Measurements from ENCODE around the gene DCLK1.

Gene DCLK1

GRCh38 chr13:35767256-35767976 lies 363.8 kb downstream of the DCLK1 start:
- TF ChIP-seq CTCF (IDR thresholded peaks at IDR 0.05; ENCODE audit: borderline replicate concordance, insufficient read depth, low read depth, low read length) = no peak
- H3K4me3 ChIP-seq (ENCODE audit: low read depth, low read length) = no peak overlapping the region

- H3K4me3 ChIP-seq (ENCODE audit: low read depth, low read length) = no peak overlapping the region
- no peak for TF ChIP-seq CTCF (IDR thresholded peaks at IDR 0.05; ENCODE audit: borderline replicate concordance, insufficient read depth, low read depth, low read length)
Observed at GRCh38 chr13:35766663-35767062, 364.5 kb downstream of the DCLK1 start.

GRCh38 chr13:35765941-35766340 lies 365.2 kb downstream of the DCLK1 start:
- TF ChIP-seq CTCF (IDR thresholded peaks at IDR 0.05; ENCODE audit: borderline replicate concordance, insufficient read depth, low read depth, low read length) = no peak
- H3K4me3 ChIP-seq (ENCODE audit: low read depth, low read length) = no peak overlapping the region

- no peak for TF ChIP-seq CTCF (IDR thresholded peaks at IDR 0.05; ENCODE audit: borderline replicate concordance, insufficient read depth, low read depth, low read length)
- H3K4me3 ChIP-seq (ENCODE audit: low read depth, low read length) = no peak overlapping the region
Observed at GRCh38 chr13:35765366-35765765, 365.8 kb downstream of the DCLK1 start.

GRCh38 chr13:35764326-35765015 lies 366.7 kb downstream of the DCLK1 start:
- no peak overlapping the region for H3K4me3 ChIP-seq (ENCODE audit: low read depth, low read length)

GRCh38 chr13:35763782-35764123 lies 367.4 kb downstream of the DCLK1 start:
- H3K4me3 ChIP-seq (ENCODE audit: low read depth, low read length) = no peak overlapping the region
- no peak for TF ChIP-seq CTCF (IDR thresholded peaks at IDR 0.05; ENCODE audit: borderline replicate concordance, insufficient read depth, low read depth, low read length)

More at GRCh38 chr13:35764326-35765015, 366.7 kb downstream of the DCLK1 start:
- TF ChIP-seq CTCF (IDR thresholded peaks at IDR 0.05; ENCODE audit: borderline replicate concordance, insufficient read depth, low read depth, low read length) = no peak
